GM23338 (cell line): ENCODE results near the gene USPL1. TPM values are rescaled to one million over a fixed set of nuclear protein-coding genes. Genes with fewer than 3 reads are reported as not detected.

ENCODE experiments used
- ATAC-seq: fragments of 200-7000 bp; cut with Tn5 transposase; 3 replicates; pipeline ENCODE4 v1.9.1; 2020
- DNase-seq: peaks from one replicate; pipeline ENCODE4 v3.0.0-alpha.2; 2015; ENCODE audit warnings: low spot score
- H2AFZ ChIP-seq: fragments of 200-600 bp; sonication (generic); 2 replicates; pipeline ENCODE4 v1.8.0; 2016; ENCODE audit warnings: antibody characterized with exemption, mild to moderate bottlenecking, moderate library complexity
- H3F3A ChIP-seq: fragments of 200-600 bp; sonication (generic); replicated peaks from 2 replicates; pipeline ENCODE4 v1.8.0; 2017; ENCODE audit warnings: antibody characterized with exemption, mixed run types, low read depth
- H3K27ac ChIP-seq: fragments of 200-600 bp; sonication (generic); 2 replicates; pipeline ENCODE4 v1.6.1; 2016; ENCODE audit warnings: low read depth
- H3K27me3 ChIP-seq: fragments of 200-600 bp; sonication (generic); 2 replicates; pipeline ENCODE4 v1.8.0; 2016; ENCODE audit warnings: mild to moderate bottlenecking, mixed run types, moderate library complexity; ENCODE audit not compliant: insufficient read depth
- H3K36me3 ChIP-seq: fragments of 200-600 bp; sonication (generic); 2 replicates; pipeline ENCODE4 v1.8.0; 2016; ENCODE audit warnings: mild to moderate bottlenecking; ENCODE audit not compliant: insufficient read depth
- H3K4me1 ChIP-seq: fragments of 200-600 bp; sonication (generic); 2 replicates; pipeline ENCODE4 v1.8.0; 2016; ENCODE audit warnings: mild to moderate bottlenecking, moderate library complexity; ENCODE audit not compliant: insufficient read depth
- H3K4me2 ChIP-seq: fragments of 200-600 bp; sonication (generic); 2 replicates; pipeline ENCODE4 v1.7.1; 2017; ENCODE audit warnings: mixed run types
- H3K4me3 ChIP-seq: fragments of 200-600 bp; sonication (generic); 2 replicates; pipeline ENCODE4 v1.6.1; 2016; ENCODE audit warnings: mixed run types
- H3K79me2 ChIP-seq: fragments of 200-600 bp; sonication (generic); replicated peaks from 2 replicates; pipeline ENCODE4 v1.8.0; 2017; ENCODE audit warnings: mild to moderate bottlenecking; ENCODE audit not compliant: insufficient read depth
- H3K9me2 ChIP-seq: fragments of 200-600 bp; sonication (generic); 2 replicates; pipeline ENCODE4 v1.8.0; 2017; ENCODE audit not compliant: insufficient read depth
- H4K20me1 ChIP-seq: fragments of 200-600 bp; sonication (generic); replicated peaks from 2 replicates; pipeline ENCODE4 v1.8.0; 2017; ENCODE audit warnings: mild to moderate bottlenecking; ENCODE audit not compliant: insufficient read depth
- H3K27ac Mint-ChIP-seq: 2 replicates; pipeline ENCODE4 v1.8.0; 2020; ENCODE audit warnings: inconsistent platforms, mild to moderate bottlenecking, moderate library complexity, mixed read lengths
- H3K27me3 Mint-ChIP-seq: 3 replicates; pipeline ENCODE4 v1.8.0; 2022; ENCODE audit warnings: low read depth, mild to moderate bottlenecking, moderate library complexity, mixed read lengths, inconsistent platforms; ENCODE audit not compliant: insufficient read depth, poor library complexity
- H3K36me3 Mint-ChIP-seq: 3 replicates; pipeline ENCODE4 v1.8.0; 2021; ENCODE audit warnings: low read depth, mild to moderate bottlenecking, inconsistent platforms, moderate library complexity, mixed read lengths
- H3K4me1 Mint-ChIP-seq: 3 replicates; pipeline ENCODE4 v1.8.0; 2020; ENCODE audit warnings: mild to moderate bottlenecking, inconsistent platforms, mixed read lengths
- H3K4me3 Mint-ChIP-seq: 3 replicates; pipeline ENCODE4 v1.8.0; 2021; ENCODE audit warnings: moderate library complexity, mild to moderate bottlenecking, inconsistent platforms, mixed read lengths
- H3K9me3 Mint-ChIP-seq: 3 replicates; pipeline ENCODE4 v1.8.0; 2020; ENCODE audit warnings: moderate library complexity, mild to moderate bottlenecking, inconsistent platforms, mixed read lengths
- ETS1 ChIP-seq: IDR thresholded peaks from 2 replicates; pipeline ENCODE4 v1.6.1; 2016; ENCODE audit warnings: antibody characterized with exemption
- EZH2 ChIP-seq: fragments of 200-600 bp; sonication (generic); IDR thresholded peaks from one replicate; pipeline ENCODE4 v1.8.0; 2017; ENCODE audit warnings: antibody characterized with exemption, mild to moderate bottlenecking, low read depth; ENCODE audit not compliant: unreplicated experiment
- EZH2phosphoT487 ChIP-seq: fragments of 200-600 bp; sonication (generic); IDR thresholded peaks from one replicate; pipeline ENCODE4 v1.8.1; 2018; ENCODE audit warnings: antibody characterized with exemption; ENCODE audit not compliant: unreplicated experiment
- JUNB ChIP-seq: IDR thresholded peaks from one replicate; pipeline ENCODE4 v1.6.1; 2016; ENCODE audit warnings: antibody characterized with exemption; ENCODE audit not compliant: unreplicated experiment
- NANOG ChIP-seq: IDR thresholded peaks from 2 replicates; pipeline ENCODE4 v1.6.1; 2016; ENCODE audit warnings: antibody characterized with exemption, borderline replicate concordance
- POLR2AphosphoS5 ChIP-seq: IDR thresholded peaks from 2 replicates; pipeline ENCODE4 v1.6.1; 2016; ENCODE audit warnings: antibody characterized with exemption, low read depth
- REST ChIP-seq: IDR thresholded peaks from one replicate; pipeline ENCODE4 v1.6.1; 2018; ENCODE audit warnings: antibody characterized with exemption; ENCODE audit not compliant: unreplicated experiment
- STAT1 ChIP-seq: IDR thresholded peaks from one replicate; pipeline ENCODE4 v1.6.1; 2016; ENCODE audit warnings: antibody characterized with exemption; ENCODE audit not compliant: unreplicated experiment
- ZNF114 ChIP-seq: fragments of 250-450 bp; sonication (Bioruptor Pico); IDR thresholded peaks from 2 replicates; pipeline ENCODE4 v1.5.0; 2020; ENCODE audit warnings: mild to moderate bottlenecking, moderate library complexity
- ZNF331 ChIP-seq: fragments of 250-450 bp; sonication (Bioruptor Pico); IDR thresholded peaks from 2 replicates; pipeline ENCODE4 v1.5.0; 2020; ENCODE audit warnings: low read depth, mild to moderate bottlenecking, moderate library complexity
- polyA plus RNA-seq: library from polyadenylated mRNA; unstranded; fragments of >200 nt; fragmentation: Nextera tagmentation; extraction: Ambion mirVana; gene quantifications from 2 replicates; pipeline ENCODE4 v1.2.1, GENCODE V29; 2016
- total RNA-seq: library from RNA; depleted of rRNA; stranded (reverse); fragments of >200 nt; shearing (Covaris generic); gene quantifications from 2 replicates; pipeline ENCODE4 v1.2.3, GENCODE V29; 2014
- TF ChIP-seq, protein P1 (sequence below), 2 experiments: fragments of 200-600 bp in 1 of 2; sonication (generic) in 1 of 2; conservative IDR thresholded peaks; 2 replicates each; pipeline versions ENCODE4 v1.5.1 to v1.6.1; 2016 to 2017; ENCODE audit warnings: antibody characterized with exemption in 2 of 2, low read depth in 2 of 2, mild to moderate bottlenecking in 2 of 2, moderate library complexity in 1 of 2

USPL1 gene
- total and polyA plus RNA-seq, 2 experiments from 2014 or later: 12.4 to 24.1 TPM

DNA sequence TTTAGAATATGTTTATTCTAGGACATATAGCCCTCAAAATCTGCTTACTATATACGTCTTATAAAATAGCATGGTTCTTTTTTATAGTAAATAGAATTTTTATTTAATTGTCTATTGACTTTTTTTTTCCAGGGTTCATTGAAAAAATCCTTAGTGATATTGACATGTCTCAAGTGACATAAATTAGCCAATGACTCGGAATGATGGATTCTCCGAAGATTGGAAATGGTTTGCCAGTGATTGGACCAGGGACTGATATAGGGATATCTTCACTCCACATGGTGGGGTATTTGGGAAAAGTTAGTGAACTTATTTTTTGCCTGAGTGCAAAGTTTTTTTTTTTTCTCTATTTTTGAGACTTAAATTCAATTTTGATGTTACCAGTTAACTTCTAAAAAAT, 3.2 kb downstream of the USPL1 start:
- Mint-ChIP-seq H3K27me3 (no peaks in the 10 kb centered on the region), H3K27ac (no peak overlapping the region), H3K36me3 (peaks cover 31% of the 10 kb centered on the region), H3K9me3 (no peaks in the 10 kb centered on the region), H3K4me3 (no peak overlapping the region), H3K4me1 (peaks cover 9% of the 10 kb centered on the region; the same call in 2 of the 3 replicates)
- H3K79me2 ChIP-seq: peaks cover 85% of the 10 kb centered on the region
- DNase-seq (no peak), ATAC-seq (no peak)
- no peak overlapping the region for H3K4me3 ChIP-seq
- H3K4me2 ChIP-seq: no peak overlapping the region
- H3K27me3 ChIP-seq: no peaks in the 10 kb centered on the region
- TF ChIP-seq, protein P1, sequence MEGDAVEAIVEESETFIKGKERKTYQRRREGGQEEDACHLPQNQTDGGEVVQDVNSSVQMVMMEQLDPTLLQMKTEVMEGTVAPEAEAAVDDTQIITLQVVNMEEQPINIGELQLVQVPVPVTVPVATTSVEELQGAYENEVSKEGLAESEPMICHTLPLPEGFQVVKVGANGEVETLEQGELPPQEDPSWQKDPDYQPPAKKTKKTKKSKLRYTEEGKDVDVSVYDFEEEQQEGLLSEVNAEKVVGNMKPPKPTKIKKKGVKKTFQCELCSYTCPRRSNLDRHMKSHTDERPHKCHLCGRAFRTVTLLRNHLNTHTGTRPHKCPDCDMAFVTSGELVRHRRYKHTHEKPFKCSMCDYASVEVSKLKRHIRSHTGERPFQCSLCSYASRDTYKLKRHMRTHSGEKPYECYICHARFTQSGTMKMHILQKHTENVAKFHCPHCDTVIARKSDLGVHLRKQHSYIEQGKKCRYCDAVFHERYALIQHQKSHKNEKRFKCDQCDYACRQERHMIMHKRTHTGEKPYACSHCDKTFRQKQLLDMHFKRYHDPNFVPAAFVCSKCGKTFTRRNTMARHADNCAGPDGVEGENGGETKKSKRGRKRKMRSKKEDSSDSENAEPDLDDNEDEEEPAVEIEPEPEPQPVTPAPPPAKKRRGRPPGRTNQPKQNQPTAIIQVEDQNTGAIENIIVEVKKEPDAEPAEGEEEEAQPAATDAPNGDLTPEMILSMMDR (conservative IDR thresholded peaks at IDR 0.05; ENCODE audit: low read depth in 2 of 2): no peak
- TF ChIP-seq ZNF331 (CRISPR knock-in tag): no peak
- TF ChIP-seq JUNB: no peak
- no peak for TF ChIP-seq ZNF114 (CRISPR knock-in tag)
- TF ChIP-seq REST: no peak
- TF ChIP-seq EZH2phosphoT487: no peak
- no peak for TF ChIP-seq NANOG
- no peak for TF ChIP-seq STAT1
- no peak for TF ChIP-seq ETS1
- TF ChIP-seq EZH2: no peak
- no peak for TF ChIP-seq POLR2AphosphoS5
- no peaks in the 10 kb centered on the region for H3F3A ChIP-seq
- no peak overlapping the region for H2AFZ ChIP-seq
- 0 out of 2 replicates have a peak, but pooled peaks cover 10% of the 10 kb centered on the region for H4K20me1 ChIP-seq
- no peak overlapping the region for H3K27ac ChIP-seq
- H3K4me1 ChIP-seq: peaks cover 14% of the 10 kb centered on the region
- peaks cover 7% of the 10 kb centered on the region; the same call in 1 of the 2 replicates for H3K36me3 ChIP-seq
- no peaks in the 10 kb centered on the region for H3K9me2 ChIP-seq
